IMR-90 (cell line): Measurements from ENCODE around the gene KIAA0825. TPM values are rescaled to one million over a fixed set of nuclear protein-coding genes. Genes with fewer than 3 reads are reported as not detected.

Experiments
- ATAC-seq: fragments of 200-7000 bp; cut with Tn5 transposase; 2 replicates; pipeline ENCODE4 v1.9.1; 2020; ENCODE audit warnings: low read depth, mild to moderate bottlenecking, moderate library complexity
- BruUV-seq: library from RNA; stranded (reverse); fragments of 400-500 nt; replicated peaks from 2 replicates; lab custom pipeline; 2021; lab: Mats Ljungman, UMichigan
- CTCF ChIA-PET: fragments of 300-600 bp; formaldehyde crosslinking; extraction: SDS; loops from one replicate; lab custom pipeline; 2021; ENCODE audit warnings: antibody characterized with exemption; lab: Yijun Ruan, JAX
- POLR2A ChIA-PET: fragments of 300-600 bp; sonication (Branson Sonifier 250); formaldehyde crosslinking; loops from one replicate; lab custom pipeline; 2022; ENCODE audit warnings: antibody characterized with exemption; ENCODE audit not compliant: unreplicated experiment; lab: Charles Lee
- DNase-seq: peaks from one replicate; pipeline ENCODE4 v3.0.0; 2013
- H2AFZ ChIP-seq: replicated peaks from 2 replicates; pipeline ENCODE3; 2013; ENCODE audit warnings: low read length, mild to moderate bottlenecking; ENCODE audit not compliant: poor library complexity
- H2AK5ac ChIP-seq: 2 replicates; pipeline ENCODE4 v1.6.1; 2013; ENCODE audit warnings: low read depth, low read length, inconsistent platforms
- H2AK9ac ChIP-seq: replicated peaks from 2 replicates; pipeline ENCODE3; 2013; ENCODE audit warnings: mild to moderate bottlenecking, low read depth, low read length, moderate library complexity; ENCODE audit not compliant: poor library complexity
- H2BK120ac ChIP-seq: 2 replicates; pipeline ENCODE4 v1.6.1; 2013; ENCODE audit warnings: low read depth, low read length, inconsistent platforms
- H2BK15ac ChIP-seq: 3 replicates; pipeline ENCODE4 v1.6.1; 2013; ENCODE audit warnings: low read depth, low read length, inconsistent platforms
- H2BK20ac ChIP-seq: 2 replicates; pipeline ENCODE4 v1.6.1; 2013; ENCODE audit warnings: low read depth, mild to moderate bottlenecking, inconsistent platforms, low read length, moderate library complexity
- H2BK5ac ChIP-seq: 2 replicates; pipeline ENCODE4 v1.6.1; 2013; ENCODE audit warnings: mild to moderate bottlenecking, low read depth, low read length, inconsistent platforms; ENCODE audit not compliant: poor library complexity, severe bottlenecking
- H3K14ac ChIP-seq: replicated peaks from 2 replicates; pipeline ENCODE4 v1.6.1; 2013; ENCODE audit warnings: low read depth, low read length, inconsistent platforms
- H3K18ac ChIP-seq: 2 replicates; pipeline ENCODE4 v1.6.1; 2013; ENCODE audit warnings: low read depth, low read length, control low read depth
- H3K23ac ChIP-seq: 2 replicates; pipeline ENCODE4 v1.6.1; 2013; ENCODE audit warnings: low read depth, low read length, inconsistent platforms
- H3K27ac ChIP-seq: 2 replicates; pipeline ENCODE4 v1.5.1; 2013; ENCODE audit warnings: mild to moderate bottlenecking, control low read depth, low read length; ENCODE audit not compliant: insufficient read depth
- H3K27me3 ChIP-seq: 2 replicates; pipeline ENCODE4 v1.6.1; 2013; ENCODE audit warnings: low read length; ENCODE audit not compliant: control insufficient read depth, insufficient read depth
- H3K36me3 ChIP-seq: 2 replicates; pipeline ENCODE4 v1.6.1; 2013; ENCODE audit warnings: low read length, mixed read lengths; ENCODE audit not compliant: control insufficient read depth, insufficient read depth
- H3K4ac ChIP-seq: 2 replicates; pipeline ENCODE4 v1.6.1; 2013; ENCODE audit warnings: low read depth, low read length, inconsistent platforms
- H3K4me1 ChIP-seq: 2 replicates; pipeline ENCODE4 v1.6.1; 2013; ENCODE audit warnings: low read length, mixed read lengths; ENCODE audit not compliant: control insufficient read depth, insufficient read depth
- H3K4me2 ChIP-seq: 2 replicates; pipeline ENCODE4 v1.6.1; 2013; ENCODE audit warnings: low read depth, mild to moderate bottlenecking, control low read depth, low read length, moderate library complexity
- H3K4me3 ChIP-seq: 2 replicates; pipeline ENCODE4 v1.5.1; 2013; ENCODE audit warnings: low read depth, mild to moderate bottlenecking, control low read depth, low read length, moderate library complexity; ENCODE audit not compliant: insufficient read depth
- H3K56ac ChIP-seq: 2 replicates; pipeline ENCODE4 v1.6.1; 2013; ENCODE audit warnings: low read length, inconsistent platforms; ENCODE audit not compliant: insufficient read depth; ENCODE audit errors: extremely low read depth
- H3K79me1 ChIP-seq, 2 experiments: 2 replicates each; pipeline ENCODE4 v1.6.1; 2013; ENCODE audit warnings: low read length in 2 of 2, inconsistent platforms in 1 of 2, low read depth in 1 of 2
- H3K9ac ChIP-seq: 2 replicates; pipeline ENCODE4 v1.6.1; 2013; ENCODE audit warnings: low read depth, low read length, control low read depth
- H3K9me1 ChIP-seq: 2 replicates; pipeline ENCODE4 v1.6.1; 2013; ENCODE audit warnings: low read length, inconsistent platforms; ENCODE audit not compliant: insufficient read depth
- H3K9me3 ChIP-seq: 2 replicates; pipeline ENCODE4 v1.6.1; 2013; ENCODE audit warnings: low read length; ENCODE audit not compliant: control insufficient read depth, insufficient read depth
- H4K20me1 ChIP-seq: 2 replicates; pipeline ENCODE4 v1.6.1; 2013; ENCODE audit warnings: low read length, inconsistent platforms; ENCODE audit not compliant: insufficient read depth
- H4K5ac ChIP-seq: 2 replicates; pipeline ENCODE4 v1.6.1; 2013; ENCODE audit warnings: mild to moderate bottlenecking, low read depth, low read length, control low read depth
- H4K8ac ChIP-seq, 2 experiments: 2 replicates each; pipeline ENCODE4 v1.6.1; 2013; ENCODE audit warnings: low read depth in 2 of 2, low read length in 2 of 2, control low read depth in 1 of 2, inconsistent platforms in 1 of 2
- H4K91ac ChIP-seq: 2 replicates; pipeline ENCODE4 v1.6.1; 2013; ENCODE audit warnings: low read depth, low read length, inconsistent platforms; ENCODE audit not compliant: insufficient read depth
- CTCF ChIP-seq: conservative IDR thresholded peaks from 2 replicates; pipeline ENCODE4 v1.5.1; 2012; ENCODE audit warnings: mild to moderate bottlenecking, low read depth, low read length, improper control_type of control experiment
- ELK1 ChIP-seq: fragments of 150-350 bp; IDR thresholded peaks from 2 replicates; pipeline ENCODE4 v1.6.1; 2016; ENCODE audit warnings: low read depth, mild to moderate bottlenecking, low read length, moderate library complexity, borderline replicate concordance
- MAZ ChIP-seq: IDR thresholded peaks from 2 replicates; pipeline ENCODE4 v1.6.1; 2012; ENCODE audit warnings: low read depth, mild to moderate bottlenecking, low read length, improper control_type of control experiment, moderate library complexity, borderline replicate concordance
- MXI1 ChIP-seq: IDR thresholded peaks from 2 replicates; pipeline ENCODE4 v1.6.1; 2012; ENCODE audit warnings: low read depth, mild to moderate bottlenecking, low read length, moderate library complexity, borderline replicate concordance
- POLR2A ChIP-seq: IDR thresholded peaks from 2 replicates; pipeline ENCODE4 v1.6.1; 2012; ENCODE audit warnings: mild to moderate bottlenecking, low read depth, low read length
- RFX5 ChIP-seq: IDR thresholded peaks from 2 replicates; pipeline ENCODE4 v1.8.0; 2012; ENCODE audit warnings: low read depth, mild to moderate bottlenecking, low read length, moderate library complexity
- WGBS, 2 experiments: methylation state at CpG; one replicate each; pipeline versions ENCODE4 v1.1.5 to v1.1.7; 2013; ENCODE audit warnings: missing lambda C conversion rate in 2 of 2; ENCODE audit not compliant: insufficient read length in 1 of 2; ENCODE audit errors: extremely low coverage in 2 of 2; 5-methylcytosine and 5-hydroxymethylcytosine counted together
- dilution Hi-C: fragments of 300-500 bp; cut with HindIII; formaldehyde crosslinking; loops from one replicate; pipeline ENCODE4 v1.14.3; 2018; ENCODE audit warnings: low sequenced_read_pairs; ENCODE audit not compliant: unreplicated experiment
- in situ Hi-C: fragments of 300-500 bp; cut with MboI; formaldehyde crosslinking; loops from 3 replicates; pipeline ENCODE4 v1.14.3; 2019; ENCODE audit warnings: low sequenced_read_pairs, inconsistent platforms, mixed read lengths
- intact Hi-C: fragments of 100-400 bp; cut with micrococcal nuclease; formaldehyde crosslinking; loops from 2 replicates; pipeline ENCODE4 v1.10.0; 2022
- polyA plus RNA-seq, 3 experiments: library from polyadenylated mRNA; depleted of rRNA; stranded (reverse); fragments of >200 nt; gene quantifications; 2 replicates each; pipeline ENCODE4 v1.2.3, GENCODE V29; 2012; ENCODE audit warnings: low replicate concordance in 1 of 3
- total RNA-seq: library from RNA; depleted of rRNA; stranded (reverse); fragments of >200 nt; gene quantifications from 2 replicates; pipeline ENCODE4 v1.2.3, GENCODE V29; 2012
- TF ChIP-seq, protein P1 (sequence below): fragments of 150-350 bp; IDR thresholded peaks from 2 replicates; pipeline ENCODE4 v1.6.1; 2017; ENCODE audit warnings: mild to moderate bottlenecking, antibody characterized with exemption, low read length, low read depth

Gene KIAA0825
- total and polyA plus RNA-seq, 2 of the 4 experiments (the other 2 are of a cell fraction) = 0.46 to 1.8 TPM

DNA sequence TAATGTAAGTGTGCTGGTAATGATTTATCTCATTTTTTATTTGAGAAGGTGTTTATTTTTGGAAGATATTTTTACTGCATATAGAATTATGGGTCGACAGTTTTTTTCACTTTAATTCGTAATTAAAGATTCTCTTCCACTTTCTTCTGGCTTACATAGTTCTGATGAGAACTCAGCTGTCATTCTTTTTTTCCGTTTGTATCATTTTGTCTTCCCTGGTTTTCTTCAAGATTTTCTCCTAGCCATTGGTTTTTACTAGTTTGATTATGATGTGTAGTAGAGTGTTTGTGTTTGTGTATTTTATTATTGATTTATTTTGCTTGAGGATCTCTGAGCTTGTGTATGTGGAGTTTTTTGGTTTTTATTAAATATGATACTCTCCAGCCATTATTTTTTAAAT, 21.8 kb upstream of the KIAA0825 start:
- Histone ChIP-seq H2AK5ac (no peak overlapping the region), H2BK20ac (no peak overlapping the region), H3K9me1 (no peaks in the 10 kb centered on the region), H2BK5ac (no peak overlapping the region), H3K56ac (no peak overlapping the region), H2AFZ (no peak overlapping the region), H3K9ac (no peak overlapping the region), H2AK9ac (no peak overlapping the region), H3K36me3 (peaks cover 1% of the 10 kb centered on the region; the same call in 1 of the 2 replicates), H4K5ac (no peak overlapping the region), H3K27me3 (no peaks in the 10 kb centered on the region), H3K4me3 (no peak overlapping the region), H3K4ac (no peak overlapping the region), H3K9me3 (peaks cover 2% of the 10 kb centered on the region), H3K27ac (no peak overlapping the region), H3K18ac (no peak overlapping the region), H3K79me1 (peaks cover 11 to 22% of the 10 kb centered on the region in 2 experiments), H2BK15ac (no peak overlapping the region), H3K14ac (no peak overlapping the region), H3K23ac (no peak overlapping the region), H4K20me1 (no peaks in the 10 kb centered on the region), H2BK120ac (no peak overlapping the region), H4K8ac (no peak overlapping the region), H4K91ac (no peak overlapping the region), H3K4me2 (no peak overlapping the region), H3K4me1 (no peaks in the 10 kb centered on the region)
- intact Hi-C loops = no loop called here
- ChIA-PET POLR2A (no interaction called here), CTCF (no interaction called here)
- no peak for DNase-seq
- dilution Hi-C loops = no loop called here
- ATAC-seq = no peak
- in situ Hi-C loops = no loop called here
- TF ChIP-seq POLR2A (no peak), MXI1 (no peak), ELK1 (no peak), RFX5 (no peak), MAZ (no peak), CTCF (no peak)
- TF ChIP-seq, protein P1, sequence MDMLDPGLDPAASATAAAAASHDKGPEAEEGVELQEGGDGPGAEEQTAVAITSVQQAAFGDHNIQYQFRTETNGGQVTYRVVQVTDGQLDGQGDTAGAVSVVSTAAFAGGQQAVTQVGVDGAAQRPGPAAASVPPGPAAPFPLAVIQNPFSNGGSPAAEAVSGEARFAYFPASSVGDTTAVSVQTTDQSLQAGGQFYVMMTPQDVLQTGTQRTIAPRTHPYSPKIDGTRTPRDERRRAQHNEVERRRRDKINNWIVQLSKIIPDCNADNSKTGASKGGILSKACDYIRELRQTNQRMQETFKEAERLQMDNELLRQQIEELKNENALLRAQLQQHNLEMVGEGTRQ = no peak
- WGBS, 2 experiments = no CpG with 5 or more reads among the region's 3 CpGs
- BruUV-seq = no TSS peak
